HT-29 (cell line): ENCODE measurements around the gene CUL2. TPM values are rescaled to one million over a fixed set of nuclear protein-coding genes. Genes with fewer than 3 reads are reported as not detected.
A peak's percentile ranks its signal among the peaks of the same experiment; 100 is the strongest.
"Not testable (repeated sequence)": the region's sequence is repeated elsewhere in the genome, so short reads cannot be mapped to it uniquely, and the experiment has no call there.

Experiments used
- DNase-seq: peaks from one replicate; pipeline ENCODE4 v3.0.0-alpha.2; 2015; ENCODE audit warnings: low spot score
- small RNA-seq: library from RNA; depleted of rRNA; stranded (forward); fragments of <200 nt; gene quantifications from one replicate; pipeline ENCODE3, GENCODE V24; 2014
- total RNA-seq: library from RNA; depleted of rRNA; stranded (reverse); fragments of >200 nt; shearing (Covaris generic); gene quantifications from 2 replicates; pipeline ENCODE4 v1.2.3, GENCODE V29; 2014; rRNA removed

The CUL2 gene
- total RNA-seq, 1 experiment from 2014 or later, result 7.1 TPM

DNA sequence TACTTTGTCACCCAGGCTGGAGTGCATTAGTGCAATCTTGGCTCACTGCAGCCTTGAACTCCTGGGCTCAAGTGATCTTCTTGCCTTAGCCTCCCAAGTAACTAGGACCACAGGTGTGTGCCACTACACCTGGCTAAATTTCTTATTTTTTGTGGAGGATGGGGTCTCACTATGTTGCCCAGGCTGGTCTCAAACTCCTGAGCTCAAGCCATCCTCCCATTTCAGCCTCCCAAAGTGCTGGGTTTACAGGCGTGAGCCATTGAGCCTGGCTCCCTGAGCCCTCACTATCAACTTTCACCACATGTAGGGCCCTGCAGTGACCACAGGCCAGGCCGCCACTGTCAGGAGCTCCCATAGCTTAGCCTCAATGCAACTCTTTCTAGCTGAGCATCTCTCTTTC lies 110.2 kb downstream of the CUL2 start:
- no peak for DNase-seq

DNA sequence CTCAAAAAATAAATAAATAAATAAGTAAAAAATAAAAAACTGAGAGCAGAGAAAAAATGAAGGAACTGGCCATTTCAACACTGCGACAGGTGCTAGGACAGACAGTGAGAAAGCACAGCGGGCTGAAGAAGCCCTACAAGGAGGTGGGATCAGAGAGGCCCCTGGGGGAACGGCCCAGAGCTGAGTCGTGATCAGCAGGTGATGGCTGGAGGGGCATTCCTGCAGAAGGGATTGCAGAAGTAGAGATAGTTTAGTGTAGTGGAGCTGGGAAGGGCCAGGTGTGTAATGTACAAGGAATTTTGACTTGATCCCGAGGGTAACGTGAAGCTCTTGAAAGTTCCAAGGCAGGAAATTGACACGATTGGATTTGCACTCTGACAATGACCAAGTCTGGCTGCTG lies 112.1 kb downstream of the CUL2 start:
- no peak for DNase-seq

DNA sequence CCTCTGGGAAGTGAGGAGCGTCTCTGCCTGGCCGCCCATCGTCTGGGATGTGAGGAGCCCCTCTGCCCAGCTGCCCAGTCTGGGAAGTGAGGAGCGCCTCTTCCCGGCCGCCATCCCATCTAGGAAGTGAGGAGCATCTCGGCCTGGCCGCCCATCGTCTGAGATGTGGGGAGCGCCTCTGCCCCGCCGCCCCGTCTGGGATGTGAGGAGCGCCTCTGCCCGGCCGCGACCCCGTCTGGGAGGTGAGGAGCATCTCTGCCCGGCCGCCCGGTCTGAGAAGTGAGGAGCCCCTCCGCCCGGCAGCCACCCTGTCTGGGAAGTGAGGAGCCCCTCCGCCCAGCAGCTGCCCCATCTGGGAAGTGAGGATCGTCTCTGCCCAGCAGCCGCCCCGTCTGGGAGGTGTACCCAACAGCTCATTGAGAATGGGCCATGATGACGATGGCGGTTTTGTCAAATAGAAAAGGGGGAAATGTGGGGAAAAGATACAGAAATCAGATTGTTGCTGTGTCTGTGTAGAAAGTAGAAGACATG lies 113.7 kb downstream of the CUL2 start:
- not testable (repeated sequence) for DNase-seq

DNA sequence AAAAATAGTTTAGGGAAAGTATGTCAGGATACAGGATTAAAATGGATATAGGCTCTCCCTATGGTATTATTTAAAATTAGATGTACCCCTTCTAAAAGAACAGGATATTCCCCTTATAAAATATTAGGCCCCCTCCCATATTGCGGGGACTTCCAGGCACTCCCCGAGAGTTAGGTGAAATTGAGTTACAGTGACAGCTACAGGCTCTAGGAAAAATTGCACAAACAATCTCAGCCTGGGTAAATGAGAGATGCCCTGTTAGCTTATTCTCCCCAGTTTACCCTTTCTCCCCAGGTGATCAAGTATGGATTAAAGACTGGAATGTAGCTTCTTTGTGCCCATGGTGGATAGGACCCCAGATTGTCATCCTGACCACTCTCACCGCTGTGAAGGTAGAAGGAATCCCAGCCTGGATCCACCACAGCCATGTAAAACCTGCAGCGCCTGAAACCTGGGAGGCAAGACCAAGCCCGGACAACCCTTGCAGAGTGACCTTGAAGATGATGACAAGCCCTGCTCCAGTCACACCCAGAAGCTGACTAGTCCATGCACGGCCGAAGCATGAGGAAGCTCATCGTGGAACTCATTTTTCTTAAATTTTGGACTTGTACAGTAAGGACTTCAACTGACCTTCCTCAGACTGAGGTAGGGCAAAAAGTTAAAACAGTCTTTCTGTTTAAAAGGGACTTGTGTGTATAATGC lies 115.6 kb downstream of the CUL2 start:
- DNase-seq, result not testable (repeated sequence)

DNA sequence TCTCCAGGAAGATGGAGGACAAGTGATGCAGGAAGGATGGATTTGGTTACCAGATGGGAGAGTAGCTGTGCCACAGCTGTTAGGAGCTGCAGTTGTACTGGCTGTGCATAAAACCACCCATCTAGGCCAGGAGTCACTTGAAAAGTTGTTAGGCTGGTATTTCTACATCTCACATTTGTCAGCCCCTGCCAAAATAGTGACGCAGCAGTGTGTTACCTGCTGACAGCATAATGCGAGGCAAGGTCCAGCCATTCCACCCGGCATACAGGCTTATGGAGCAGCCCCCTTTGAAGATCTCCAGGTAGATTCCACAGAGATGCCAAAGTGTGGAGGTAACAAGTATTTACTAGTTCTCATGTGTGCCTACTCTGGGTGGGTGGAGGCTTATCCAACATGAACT lies 116.4 kb downstream of the CUL2 start:
- peak; percentile 34 for DNase-seq

DNA sequence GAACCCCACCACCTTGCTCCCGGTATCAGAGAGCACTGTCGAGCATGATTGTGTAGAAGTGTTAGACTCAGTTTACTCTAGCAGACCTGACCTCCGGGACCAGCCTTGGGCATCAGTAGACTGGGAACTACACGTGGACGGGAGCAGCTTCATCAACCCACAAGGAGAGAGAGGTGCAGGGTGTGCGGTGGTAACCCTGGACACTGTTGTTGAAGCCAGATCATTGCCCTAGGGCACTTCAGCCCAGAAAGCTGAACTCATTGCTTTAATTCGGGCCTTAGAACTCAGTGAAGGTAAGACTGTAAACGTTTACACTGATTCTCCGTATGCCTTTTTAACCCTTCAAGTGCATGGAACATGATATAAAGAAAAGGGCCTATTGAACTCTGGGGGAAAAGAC lies 117.0 kb downstream of the CUL2 start:
- not testable (repeated sequence) for DNase-seq

DNA sequence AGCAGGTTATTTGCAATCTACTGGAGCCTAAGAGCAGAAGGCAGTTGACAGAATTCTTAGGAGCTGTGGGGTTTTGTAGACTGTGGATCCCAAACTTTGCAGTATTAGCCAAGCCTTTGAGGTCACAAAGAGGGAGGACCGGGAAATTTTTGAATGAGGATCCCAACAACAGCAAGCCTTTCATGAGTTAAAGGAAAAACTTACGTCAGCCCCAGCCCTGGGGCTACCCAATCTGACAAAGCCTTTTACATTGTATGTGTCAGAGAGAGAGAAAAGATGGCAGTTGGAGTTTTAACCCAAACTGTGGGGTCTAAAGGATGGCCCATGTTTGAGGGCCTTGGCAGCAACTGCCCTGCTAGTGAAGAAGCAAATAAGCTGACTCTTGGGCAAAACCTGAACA lies 117.5 kb downstream of the CUL2 start:
- not testable (repeated sequence) for DNase-seq

DNA sequence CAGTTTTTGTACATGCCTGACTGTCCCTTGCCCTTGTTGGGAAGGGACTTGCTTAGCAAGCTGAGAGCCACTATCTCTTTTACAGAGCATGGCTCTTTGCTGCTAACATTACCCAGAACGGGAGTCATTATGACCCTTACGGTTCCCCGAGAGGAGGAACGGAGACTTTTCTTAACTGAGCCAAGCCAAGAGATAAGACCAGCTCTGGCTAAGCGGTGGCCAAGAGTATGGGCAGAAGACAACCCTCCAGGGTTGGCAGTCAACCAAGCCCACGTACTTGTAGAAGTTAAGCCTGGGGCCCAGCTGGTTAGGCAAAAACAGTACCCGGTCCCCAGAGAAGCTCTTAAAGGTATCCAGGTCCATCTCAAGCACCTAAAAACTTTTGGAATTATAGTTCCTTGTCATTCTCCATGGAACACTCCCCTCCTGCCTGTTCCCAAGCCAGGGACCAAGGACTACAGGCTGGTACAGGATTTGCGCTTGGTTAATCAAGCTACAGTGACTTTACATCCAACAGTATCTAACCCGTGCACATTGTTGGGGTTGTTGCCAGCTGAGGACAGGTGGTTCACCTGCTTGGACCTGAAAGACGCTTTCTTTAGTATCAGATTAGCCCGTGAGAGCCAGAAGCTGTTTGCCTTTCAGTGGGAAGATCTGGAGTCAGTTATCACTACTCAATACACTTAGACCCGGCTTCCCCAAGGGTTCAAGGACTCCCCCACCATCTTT lies 118.4 kb downstream of the CUL2 start:
- DNase-seq, result not testable (repeated sequence)

DNA sequence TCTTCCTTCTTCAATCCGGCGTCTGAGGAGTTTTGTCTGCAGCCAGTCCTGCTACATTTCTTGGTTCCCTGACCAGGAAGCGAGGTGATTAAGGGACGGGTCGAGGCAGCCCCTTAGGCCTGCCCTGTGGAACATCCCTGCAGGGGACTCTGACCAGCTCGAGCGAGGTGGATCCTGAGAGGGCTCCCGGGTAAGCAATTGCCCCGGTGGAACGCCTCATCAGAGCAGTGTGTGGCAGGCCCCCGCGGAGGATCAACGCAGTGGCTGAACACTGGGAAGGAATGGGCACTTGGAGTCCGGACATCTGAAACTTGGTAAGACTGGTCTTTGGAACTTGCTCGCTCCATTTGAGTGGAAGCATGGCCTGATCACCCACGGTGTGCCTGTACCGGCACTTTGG lies 121.0 kb downstream of the CUL2 start:
- DNase-seq, result no peak

DNA sequence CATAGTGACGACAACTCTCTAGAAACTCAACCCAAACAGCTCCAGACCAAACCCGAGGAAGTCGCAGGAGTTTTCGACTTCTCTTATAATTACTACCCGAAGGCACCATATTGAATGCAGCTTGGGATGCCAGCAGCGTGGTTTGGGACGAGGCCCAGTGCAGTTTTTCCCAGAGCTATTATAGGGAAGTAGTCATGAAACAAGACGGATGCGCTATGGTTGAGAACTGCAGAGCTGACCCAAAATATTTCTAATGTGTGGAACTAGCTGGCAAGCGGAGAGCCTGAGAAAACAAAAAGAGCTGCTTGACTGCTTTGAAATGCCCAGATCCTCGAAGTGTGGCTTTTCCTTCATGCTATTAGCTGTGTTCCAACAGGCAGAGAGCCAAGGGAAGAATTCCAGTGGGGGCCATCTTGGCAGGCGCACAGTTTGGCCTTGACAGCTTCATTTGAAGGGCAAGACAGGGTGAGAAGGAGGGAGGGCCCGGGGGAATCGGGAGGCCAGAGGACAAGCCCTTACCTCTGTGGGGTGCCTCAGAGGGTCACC lies 122.7 kb downstream of the CUL2 start:
- no peak for DNase-seq

DNA sequence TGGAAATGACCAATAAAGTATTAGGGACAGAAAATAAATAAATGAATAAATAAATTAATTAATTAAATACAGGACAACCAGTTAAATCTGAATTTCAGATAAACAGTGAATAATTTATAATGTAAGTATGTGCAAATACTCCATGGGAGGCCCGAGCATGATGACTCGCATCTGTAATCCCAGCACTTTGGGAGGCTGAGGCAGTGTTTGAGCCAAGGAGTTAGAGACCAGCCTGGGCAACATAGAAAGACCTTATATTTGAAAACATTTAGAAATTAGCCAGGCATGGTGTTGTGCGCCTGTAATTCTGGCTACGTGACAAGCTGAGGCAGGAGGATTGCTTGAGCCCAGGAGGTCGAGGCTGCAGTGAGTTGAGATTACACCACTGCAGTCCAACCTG lies 123.7 kb downstream of the CUL2 start:
- DNase-seq, result no peak

DNA sequence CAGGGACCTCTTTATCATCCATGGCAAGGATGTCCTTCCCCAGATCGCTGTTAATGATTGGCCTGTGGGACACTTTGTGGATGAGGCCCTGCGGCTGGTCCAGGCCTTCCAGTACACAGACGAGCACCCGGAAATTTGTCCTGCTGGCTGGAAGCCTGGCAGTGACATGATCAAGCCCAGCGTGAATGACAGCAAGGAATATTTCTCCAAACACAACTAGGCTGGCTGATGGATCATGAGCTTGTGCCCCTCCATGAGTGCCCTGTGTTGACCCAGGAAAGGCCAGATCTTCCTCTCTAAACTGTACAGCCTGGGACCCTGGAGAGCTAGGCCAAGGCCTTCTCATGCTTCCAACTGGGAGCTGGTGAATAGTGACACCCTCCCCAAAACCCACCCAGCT lies 124.1 kb downstream of the CUL2 start:
- DNase-seq, result peak; percentile 11

DNA sequence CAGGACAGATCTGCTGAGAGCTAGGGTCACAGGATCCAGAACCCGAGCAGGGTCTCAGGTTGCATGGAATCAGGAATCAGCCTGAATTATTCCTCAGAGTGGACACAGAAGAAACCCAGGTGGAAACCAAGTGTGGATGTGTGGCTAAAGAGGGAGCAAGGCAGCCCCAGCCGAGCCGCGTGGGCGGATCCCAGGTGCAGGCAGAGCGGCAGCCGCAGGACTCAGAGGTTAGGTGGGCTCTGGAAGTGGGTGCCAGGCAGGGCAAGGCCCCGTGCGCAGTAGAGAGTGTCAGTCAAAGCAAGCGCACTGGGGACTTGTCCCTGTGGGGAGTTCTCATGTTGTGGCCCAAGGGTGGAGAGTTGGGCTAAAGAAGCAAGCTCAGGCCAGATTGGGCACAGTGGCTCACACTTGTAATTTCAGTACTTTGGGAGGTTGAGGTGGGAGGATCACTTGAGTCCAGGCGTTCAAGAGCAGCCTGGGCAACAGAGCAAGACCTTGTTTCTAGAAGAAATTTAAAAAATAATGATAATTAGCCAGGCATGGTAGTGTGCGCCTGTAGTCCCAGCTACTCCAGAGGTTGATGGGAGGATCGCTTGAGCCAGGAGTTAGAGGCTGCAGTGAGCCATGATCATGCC lies 125.9 kb downstream of the CUL2 start:
- DNase-seq, result no peak

DNA sequence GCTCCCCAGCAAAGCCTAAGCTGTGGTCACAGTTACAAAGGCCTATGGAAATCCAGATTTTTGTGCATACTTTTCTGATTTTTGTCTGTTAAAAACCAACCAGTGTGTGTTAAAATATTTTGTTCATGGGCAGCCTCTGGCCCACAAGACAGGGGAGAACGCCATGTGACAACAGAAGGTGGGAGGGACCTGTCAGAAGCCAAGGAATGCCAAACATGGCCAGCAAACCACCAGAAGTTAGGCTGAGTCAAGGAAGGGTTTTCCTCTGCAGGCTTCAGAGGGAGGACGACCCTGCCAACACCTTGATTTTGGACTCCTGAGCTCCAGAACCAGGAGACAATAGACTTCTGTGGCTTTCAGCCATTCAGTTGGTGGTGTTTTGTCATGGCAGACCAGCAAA lies 127.3 kb downstream of the CUL2 start:
- DNase-seq, result no peak

DNA sequence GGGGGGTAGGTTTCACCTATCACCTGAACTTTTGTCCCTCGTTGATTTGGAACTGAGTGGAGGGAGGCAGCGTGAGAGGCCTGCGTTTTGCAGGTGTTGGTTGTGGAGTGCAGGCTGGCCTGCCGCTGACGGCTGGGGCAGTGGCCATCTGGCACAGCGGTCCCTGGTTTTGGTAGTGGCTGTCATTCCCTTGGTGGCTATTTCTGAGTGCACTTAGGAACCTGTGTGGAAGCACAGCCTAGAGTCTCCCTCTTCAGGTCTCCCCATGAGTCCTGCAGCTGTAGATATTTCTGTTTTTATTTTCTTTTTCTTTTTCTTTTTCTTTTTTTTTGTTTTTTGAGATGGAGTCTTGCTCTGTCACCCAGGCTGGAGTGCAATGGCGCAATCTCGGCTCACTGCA lies 129.2 kb downstream of the CUL2 start:
- DNase-seq, result no peak

DNA sequence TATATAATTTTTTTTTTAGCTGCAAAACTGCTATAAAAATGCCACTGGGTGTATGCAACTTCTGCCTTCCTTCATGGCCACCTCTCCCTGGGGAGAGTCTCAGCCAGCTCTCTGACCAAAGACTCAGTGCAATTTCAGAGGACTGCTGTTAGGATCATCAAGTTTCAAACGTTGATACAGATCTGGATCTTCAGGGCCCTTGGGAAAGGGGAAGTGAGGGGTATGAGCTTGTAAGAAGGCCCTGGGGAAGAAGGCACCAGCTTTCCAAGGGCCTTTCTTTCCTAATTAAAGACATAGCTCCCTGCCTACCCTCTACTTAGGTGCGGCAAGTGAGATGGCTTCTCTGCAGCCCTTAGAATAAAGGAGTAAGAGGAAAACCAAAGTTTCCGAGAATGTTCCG lies 130.4 kb downstream of the CUL2 start:
- no peak for DNase-seq

DNA sequence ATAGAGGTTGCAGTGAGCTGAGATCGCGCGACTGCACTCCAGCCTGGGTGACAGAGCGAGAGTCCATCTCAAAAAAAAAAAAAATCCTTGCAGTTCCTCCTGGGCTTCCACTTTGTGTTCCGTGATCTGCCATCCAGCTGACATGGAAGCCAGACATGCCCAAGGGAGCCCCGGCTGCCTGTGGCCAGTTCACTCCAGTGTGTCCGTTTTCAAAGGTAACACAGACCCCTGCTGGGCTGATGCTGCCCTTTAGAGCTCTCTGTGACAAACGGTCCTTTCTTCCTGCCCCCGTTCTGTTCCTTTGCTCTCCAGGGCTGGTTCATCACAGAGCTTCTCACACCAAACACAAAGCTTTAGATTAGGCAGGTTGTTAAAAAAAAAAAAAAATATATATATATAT lies 130.8 kb downstream of the CUL2 start:
- DNase-seq, result no peak

Small RNA genes within 50 kb of the gene (small RNA-seq; reads per million reads assigned to genes)
- not detected for gene MIR3611
- gene RNU7-77P, result not detected

Other genes starting within 250 kb of the CUL2 start
- 23.1 and 29.7 TPM in 2 replicates for gene CREM, start 36.5 kb upstream of the CUL2 start, total RNA-seq
- gene CCNY, start 246.2 kb upstream of the CUL2 start, total RNA-seq, result 28.4 and 33.1 TPM in 2 replicates